SJSA1 (cell line): ENCODE results near the gene ARL1. TPM values are rescaled to one million over a fixed set of nuclear protein-coding genes. Genes with fewer than 3 reads are reported as not detected.
A peak's percentile ranks its signal among the peaks of the same experiment; 100 is the strongest.
"Not testable (repeated sequence)": the region's sequence is repeated elsewhere in the genome, so short reads cannot be mapped to it uniquely, and the experiment has no call there.

Experiments used
- DNase-seq, 2 experiments: peaks; one replicate each; pipeline ENCODE4 v3.0.0-alpha.2; 2015 to 2020; ENCODE audit warnings: low spot score in 2 of 2, low read depth in 1 of 2
- H3K27ac ChIP-seq: fragments of 250-450 bp; sonication (Bioruptor Pico); 2 replicates; pipeline ENCODE4 v1.5.1; 2020; ENCODE audit warnings: mild to moderate bottlenecking, moderate library complexity
- H3K27me3 ChIP-seq: fragments of 250-450 bp; sonication (Bioruptor Pico); replicated peaks from 2 replicates; pipeline ENCODE4 v1.5.1; 2020; ENCODE audit warnings: mild to moderate bottlenecking, moderate library complexity
- H3K36me3 ChIP-seq: fragments of 250-450 bp; sonication (Bioruptor Pico); 2 replicates; pipeline ENCODE4 v1.5.1; 2020; ENCODE audit warnings: mild to moderate bottlenecking
- H3K4me1 ChIP-seq: fragments of 250-450 bp; sonication (Bioruptor Pico); replicated peaks from 2 replicates; pipeline ENCODE4 v1.6.1; 2021; ENCODE audit warnings: mild to moderate bottlenecking
- H3K4me3 ChIP-seq: fragments of 250-450 bp; sonication (Bioruptor Pico); 2 replicates; pipeline ENCODE4 v1.5.1; 2020; ENCODE audit warnings: mild to moderate bottlenecking
- H3K9me3 ChIP-seq: fragments of 250-450 bp; sonication (Bioruptor Pico); replicated peaks from 2 replicates; pipeline ENCODE4 v1.5.1; 2020; ENCODE audit warnings: mild to moderate bottlenecking
- total RNA-seq: library from RNA; depleted of rRNA; stranded (reverse); fragments of >200 nt; shearing (Covaris generic); gene quantifications from 2 replicates; pipeline ENCODE4 v1.2.3, GENCODE V29; 2014; rRNA removed

The ARL1 gene
- total RNA-seq, result 46.6 and 67.4 TPM in 2 replicates

DNA sequence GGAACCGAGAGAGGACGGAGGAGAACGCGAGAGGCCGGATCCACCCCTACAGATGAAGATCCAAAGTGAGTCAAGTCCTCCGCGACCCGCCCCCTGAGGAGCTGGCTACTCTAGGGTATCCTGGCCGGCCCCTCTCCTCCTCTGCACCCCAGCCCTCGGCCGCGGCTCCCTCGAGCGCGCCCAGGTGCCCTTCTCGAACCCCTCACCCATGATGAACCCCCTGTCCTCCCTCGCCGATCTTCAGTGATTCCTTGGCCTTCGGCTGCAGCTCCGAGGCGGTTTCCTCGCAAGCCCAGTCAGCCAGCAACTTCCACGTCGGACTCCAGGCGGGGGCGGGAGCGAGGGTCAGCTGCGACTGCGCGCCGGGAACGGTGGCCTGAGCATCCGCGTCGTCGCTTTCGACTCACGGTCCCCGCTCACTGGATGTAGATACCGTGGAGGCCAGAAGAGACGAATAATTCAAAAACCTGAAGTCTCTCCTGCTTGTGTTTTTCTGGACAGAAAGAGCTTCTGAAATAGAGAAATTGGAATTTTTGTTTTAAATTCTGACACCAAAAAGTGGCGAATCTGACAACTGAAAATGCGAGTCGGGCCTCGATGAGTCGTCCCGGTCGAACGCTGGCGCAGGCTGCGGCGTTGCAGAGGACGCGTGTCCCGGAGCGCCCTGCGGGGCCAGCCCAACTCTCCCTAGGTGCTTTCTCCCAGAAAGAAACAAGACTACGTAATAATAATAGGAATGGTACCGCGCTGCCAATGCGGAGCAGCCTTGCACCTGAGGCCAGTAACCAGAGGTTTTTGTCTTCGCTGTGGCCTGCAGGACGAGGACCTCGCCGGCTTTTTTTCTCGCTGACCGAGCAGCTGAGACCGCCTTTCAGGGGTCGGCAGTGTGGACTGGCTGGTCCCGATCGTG is at the start of gene ARL1:
Gene ARL1 (minus strand): TSS at position 337 of the 910 bp plus-strand sequence. CDS start 127 bp downstream, at position 210.
- peaks cover 6% of the 10 kb centered on the region; the same call in 1 of the 2 replicates for H3K36me3 ChIP-seq
- H3K27me3 ChIP-seq, result no peaks in the 10 kb centered on the region
- peak within 1 kb of the TSS; percentile 98 for H3K27ac ChIP-seq
- H3K9me3 ChIP-seq, result no peaks in the 10 kb centered on the region
- peak within 1 kb of the TSS; percentile 64 for H3K4me3 ChIP-seq
- peak; percentile 82 to 94 for DNase-seq
- H3K4me1 ChIP-seq, result no peaks in the 10 kb centered on the region

DNA sequence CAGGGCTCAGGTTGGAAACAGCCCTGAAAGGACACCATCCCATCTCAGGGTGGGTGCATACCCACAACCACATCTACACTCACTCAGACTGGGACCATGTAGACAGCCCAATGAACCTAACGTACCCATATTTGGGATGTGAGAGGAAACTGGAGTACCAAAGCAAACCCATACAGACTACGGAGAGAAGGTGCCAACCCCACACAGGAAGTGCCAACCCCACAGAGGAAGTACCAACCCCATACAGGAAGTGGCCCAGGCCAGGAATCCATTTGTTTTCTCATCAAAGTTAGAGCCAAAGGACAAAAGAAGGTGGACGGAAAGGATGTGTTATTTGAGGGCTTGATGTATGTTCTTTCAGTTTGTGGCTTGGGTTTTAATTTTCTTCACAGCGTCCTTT is 48.1 kb upstream of the ARL1 start:
- DNase-seq, result no peak
- H3K4me1 ChIP-seq, result 0 out of 2 replicates have a peak, but pooled peaks cover 3% of the 10 kb centered on the region

DNA sequence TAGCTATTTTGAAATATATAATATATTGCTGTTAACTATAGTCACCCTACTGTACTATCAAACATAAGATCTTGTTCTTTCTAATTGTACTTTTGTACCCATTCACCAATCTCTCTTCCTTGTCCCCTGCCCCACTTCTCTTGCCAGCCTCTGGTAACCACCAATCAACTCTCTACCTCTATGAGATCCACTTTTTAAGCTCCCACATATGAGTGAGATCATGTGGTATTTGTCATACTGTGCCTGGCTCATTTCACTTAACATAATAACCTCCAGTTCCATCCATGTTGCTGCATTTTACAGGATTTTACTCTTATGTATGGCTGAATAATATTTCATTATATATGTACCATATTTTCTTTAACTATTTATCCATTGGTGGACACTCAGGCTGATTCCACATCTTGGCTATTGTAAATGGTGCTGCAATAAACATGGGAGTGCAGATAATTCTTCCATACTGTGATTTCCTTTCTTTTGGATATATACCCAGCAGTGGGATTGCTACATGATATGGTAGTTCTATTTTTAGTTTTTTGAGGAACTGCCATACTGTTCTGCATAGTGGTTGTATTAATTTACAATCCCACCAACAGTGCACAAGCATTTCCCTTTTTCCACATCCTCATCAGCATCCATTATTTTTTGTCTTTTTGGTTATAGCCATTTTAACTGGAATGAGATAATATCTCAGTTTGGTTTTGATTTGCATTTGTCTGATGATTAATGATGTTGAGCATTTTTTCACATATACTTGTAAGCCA is 34.1 kb upstream of the ARL1 start:
- H3K9me3 ChIP-seq, result no peaks in the 10 kb centered on the region
- peaks cover 3% of the 10 kb centered on the region; the same call in 1 of the 2 replicates for H3K27me3 ChIP-seq
- no peaks in the 10 kb centered on the region for H3K36me3 ChIP-seq
- no peak overlapping the region for H3K27ac ChIP-seq
- H3K4me3 ChIP-seq, result no peak overlapping the region
- no peak for DNase-seq
- H3K4me1 ChIP-seq, result no peaks in the 10 kb centered on the region

More for the DNA sequence above, 48.1 kb upstream of the ARL1 start:
- H3K27me3 ChIP-seq, result no peaks in the 10 kb centered on the region
- H3K9me3 ChIP-seq, result no peaks in the 10 kb centered on the region
- no peak overlapping the region for H3K27ac ChIP-seq
- no peak overlapping the region for H3K4me3 ChIP-seq
- H3K36me3 ChIP-seq, result no peaks in the 10 kb centered on the region

DNA sequence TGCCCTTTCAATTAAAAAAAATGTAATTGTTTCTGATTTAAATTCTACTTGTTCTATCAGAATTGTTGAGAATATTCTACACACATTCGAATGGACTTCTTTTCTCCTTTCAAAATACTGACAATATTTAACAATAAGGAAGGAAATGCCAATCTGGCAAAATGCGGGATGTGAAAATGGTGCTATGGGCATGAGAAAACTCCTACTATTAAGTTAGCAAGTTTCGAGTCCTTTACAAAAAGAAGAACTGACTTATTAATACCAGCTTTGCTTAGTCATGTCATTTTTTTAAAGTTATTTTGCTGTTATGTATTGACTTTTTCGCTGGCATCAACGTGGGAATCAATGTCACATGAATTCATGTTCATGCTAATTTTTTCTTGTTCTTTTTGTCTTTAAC is 31.7 kb upstream of the ARL1 start:
- no peaks in the 10 kb centered on the region for H3K4me1 ChIP-seq
- no peaks in the 10 kb centered on the region for H3K9me3 ChIP-seq
- no peak for DNase-seq
- peaks cover 3% of the 10 kb centered on the region; the same call in 1 of the 2 replicates for H3K27me3 ChIP-seq
- no peak overlapping the region for H3K27ac ChIP-seq
- no peaks in the 10 kb centered on the region for H3K36me3 ChIP-seq
- no peak overlapping the region for H3K4me3 ChIP-seq

DNA sequence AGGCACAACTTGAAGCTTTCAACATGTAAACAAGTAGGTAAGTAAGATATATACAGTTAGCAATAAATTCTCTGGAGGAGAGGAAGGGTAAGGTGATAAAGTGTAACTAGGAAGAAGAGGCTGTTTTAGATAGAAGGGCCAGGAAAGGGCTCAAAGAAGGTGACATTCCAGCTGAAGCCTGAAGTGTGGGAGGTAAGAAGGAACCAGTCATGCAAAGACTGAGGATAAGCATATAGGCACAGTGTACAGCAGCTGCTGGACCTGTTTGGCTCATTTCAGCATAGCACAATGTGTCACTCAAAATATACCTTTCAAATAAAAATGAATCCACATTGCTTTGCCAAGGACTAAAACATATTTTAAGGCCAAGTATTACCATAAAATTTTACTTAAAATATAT is 28.6 kb upstream of the ARL1 start:
- H3K9me3 ChIP-seq, result no peaks in the 10 kb centered on the region
- peaks cover 3% of the 10 kb centered on the region for H3K27me3 ChIP-seq
- no peaks in the 10 kb centered on the region for H3K4me1 ChIP-seq
- no peak overlapping the region for H3K4me3 ChIP-seq
- no peak overlapping the region for H3K27ac ChIP-seq
- no peak for DNase-seq
- no peaks in the 10 kb centered on the region for H3K36me3 ChIP-seq

DNA sequence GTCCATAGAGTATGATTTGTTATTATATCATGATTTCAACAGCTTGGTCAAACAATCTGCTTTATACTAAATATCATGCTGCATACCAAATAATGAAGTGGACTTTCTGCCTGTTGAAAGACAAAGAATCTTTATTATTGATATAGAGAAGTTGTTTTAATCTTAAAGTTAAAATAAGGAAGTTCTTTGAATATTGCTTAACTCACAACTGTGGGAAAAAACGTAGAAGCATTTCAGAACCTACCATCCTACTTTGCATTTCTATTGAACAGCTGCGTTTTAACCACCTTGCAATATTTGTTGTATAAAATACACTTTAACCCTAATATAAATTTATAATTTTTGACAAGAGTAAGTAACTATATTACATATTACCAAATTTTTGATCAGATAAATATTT is 22.9 kb upstream of the ARL1 start:
- no peaks in the 10 kb centered on the region; the same call in 1 of the 2 replicates for H3K27me3 ChIP-seq
- H3K36me3 ChIP-seq, result no peaks in the 10 kb centered on the region
- no peak overlapping the region for H3K4me3 ChIP-seq
- H3K27ac ChIP-seq, result no peak overlapping the region
- H3K9me3 ChIP-seq, result no peaks in the 10 kb centered on the region
- H3K4me1 ChIP-seq, result no peaks in the 10 kb centered on the region
- DNase-seq, result no peak

DNA sequence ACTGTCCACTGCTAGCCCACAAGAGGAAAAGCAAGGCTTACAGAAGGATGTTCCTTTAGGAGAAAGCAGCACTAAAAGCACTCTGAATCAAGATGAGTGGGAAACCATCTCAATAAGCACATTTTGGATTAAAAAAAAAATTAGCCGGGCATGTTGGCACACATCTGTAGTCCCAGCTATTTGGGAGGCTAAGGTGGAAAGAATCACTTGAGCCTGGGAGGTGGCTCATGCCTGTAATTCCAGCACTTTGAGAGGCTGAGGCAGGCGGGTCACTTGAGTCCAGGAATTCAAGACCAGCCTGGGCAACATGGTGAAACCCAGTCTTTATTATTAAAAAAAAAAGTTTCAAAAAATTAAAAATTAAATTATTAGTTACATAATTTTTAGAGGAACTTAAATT is 17.0 kb upstream of the ARL1 start:
- DNase-seq, result no peak

DNA sequence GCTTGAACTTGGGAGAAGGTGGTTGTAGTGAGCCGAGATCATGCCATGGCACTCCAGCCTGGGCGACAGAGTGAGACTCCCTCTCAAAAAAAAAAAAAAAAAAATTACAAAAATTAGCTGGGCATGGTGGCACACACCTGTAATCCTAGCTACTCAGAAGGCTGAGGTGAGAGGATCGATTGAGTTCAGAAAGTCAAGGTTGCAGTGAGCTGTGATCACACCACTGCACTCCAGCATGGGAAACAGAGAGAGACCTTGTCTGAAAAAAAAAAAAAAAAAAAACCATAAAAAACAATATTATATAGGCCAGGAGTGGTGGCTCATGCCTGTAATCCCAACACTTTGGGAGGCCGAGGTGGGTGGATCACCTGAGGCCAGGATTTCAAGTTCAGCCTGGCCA is 14.5 kb upstream of the ARL1 start:
- H3K27me3 ChIP-seq, H3K4me3 ChIP-seq, H3K36me3 ChIP-seq, DNase-seq, H3K4me1 ChIP-seq, H3K9me3 ChIP-seq, H3K27ac ChIP-seq: not testable (repeated sequence)

More for the DNA sequence above, 17.0 kb upstream of the ARL1 start:
- Histone ChIP-seq H3K36me3 (no peaks in the 10 kb centered on the region), H3K9me3 (no peaks in the 10 kb centered on the region), H3K27me3 (no peaks in the 10 kb centered on the region), H3K4me3 (no peak overlapping the region), H3K4me1 (no peaks in the 10 kb centered on the region), H3K27ac (no peak overlapping the region)

DNA sequence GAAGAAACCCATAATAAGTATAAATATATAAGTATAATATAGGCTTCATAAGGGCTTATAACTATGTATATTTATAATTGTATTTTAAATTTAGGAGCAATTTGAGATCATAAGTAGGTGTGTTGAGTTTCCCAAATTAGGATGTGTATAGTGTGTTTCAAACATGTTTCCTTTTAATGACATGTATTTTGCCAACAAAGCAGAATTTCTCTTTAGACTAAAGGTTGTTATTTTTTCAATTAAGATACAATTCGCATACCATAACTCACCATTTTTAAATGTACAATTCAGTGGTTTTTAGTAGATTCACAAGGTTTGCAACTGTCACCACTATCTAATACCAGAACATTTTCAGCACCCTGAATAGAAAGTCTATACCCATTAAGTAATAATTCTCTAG is 7.7 kb upstream of the ARL1 start:
- no peaks in the 10 kb centered on the region for H3K27me3 ChIP-seq
- no peaks in the 10 kb centered on the region for H3K9me3 ChIP-seq
- H3K4me1 ChIP-seq, result no peaks in the 10 kb centered on the region
- H3K4me3 ChIP-seq, result no peak overlapping the region
- no peak for DNase-seq
- H3K36me3 ChIP-seq, result no peaks in the 10 kb centered on the region
- H3K27ac ChIP-seq, result no peak overlapping the region

DNA sequence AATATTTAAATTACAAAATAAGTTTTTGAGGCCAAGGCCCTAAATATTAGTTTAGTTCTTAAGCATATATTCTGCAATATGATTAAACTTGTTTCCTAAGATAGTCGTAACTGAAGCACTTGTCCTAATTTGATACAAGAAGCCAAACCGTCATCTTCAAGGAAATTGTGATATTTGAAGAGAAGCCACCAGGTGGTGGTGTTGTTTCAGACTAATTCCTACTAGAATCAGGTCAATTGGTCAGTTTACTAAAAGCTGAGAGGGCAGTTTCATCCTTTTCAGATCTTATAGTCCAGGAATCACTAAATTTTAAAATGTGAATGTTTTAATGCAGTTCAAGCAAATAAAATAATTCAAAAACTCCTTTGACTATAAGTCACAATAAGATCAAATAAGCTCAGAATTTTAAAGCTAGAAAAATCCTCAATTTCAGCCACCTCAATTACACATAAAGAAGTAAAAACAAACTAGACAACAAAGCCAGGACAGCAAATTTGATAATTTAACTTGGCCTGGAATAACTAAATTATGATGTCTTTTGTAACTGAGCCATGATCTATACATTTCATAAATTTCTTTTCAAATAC is 7.1 kb upstream of the ARL1 start:
- DNase-seq, result peak in 1 of 2 experiments; percentile 28
- H3K36me3 ChIP-seq, result no peaks in the 10 kb centered on the region
- no peaks in the 10 kb centered on the region for H3K9me3 ChIP-seq

DNA sequence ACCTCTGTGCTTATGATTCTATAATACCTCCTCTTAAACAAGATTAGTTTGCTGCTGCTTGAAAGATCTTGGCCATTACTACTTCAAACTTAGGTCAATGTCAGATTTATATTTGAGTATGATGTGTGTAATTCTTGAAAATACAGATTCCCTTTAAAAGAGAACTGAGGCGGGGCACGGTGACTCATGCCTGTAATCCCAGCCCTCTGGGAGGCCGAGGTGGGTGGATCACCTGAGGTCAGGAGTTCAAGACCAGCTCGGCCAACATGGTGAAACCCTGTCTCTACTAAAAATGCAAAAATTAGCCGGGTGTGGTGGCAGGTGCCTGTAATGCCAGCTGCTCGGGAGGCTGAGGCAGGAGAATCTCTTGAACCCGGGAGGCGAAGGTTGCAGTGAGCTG is 2.6 kb upstream of the ARL1 start:
- not testable (repeated sequence) for H3K27me3 ChIP-seq, H3K9me3 ChIP-seq, H3K4me3 ChIP-seq, H3K4me1 ChIP-seq, H3K36me3 ChIP-seq, H3K27ac ChIP-seq, DNase-seq

More for the DNA sequence above, 7.1 kb upstream of the ARL1 start:
- H3K4me1 ChIP-seq, result no peaks in the 10 kb centered on the region
- H3K27ac ChIP-seq, result no peak overlapping the region
- H3K27me3 ChIP-seq, result no peaks in the 10 kb centered on the region
- H3K4me3 ChIP-seq, result no peak overlapping the region

DNA sequence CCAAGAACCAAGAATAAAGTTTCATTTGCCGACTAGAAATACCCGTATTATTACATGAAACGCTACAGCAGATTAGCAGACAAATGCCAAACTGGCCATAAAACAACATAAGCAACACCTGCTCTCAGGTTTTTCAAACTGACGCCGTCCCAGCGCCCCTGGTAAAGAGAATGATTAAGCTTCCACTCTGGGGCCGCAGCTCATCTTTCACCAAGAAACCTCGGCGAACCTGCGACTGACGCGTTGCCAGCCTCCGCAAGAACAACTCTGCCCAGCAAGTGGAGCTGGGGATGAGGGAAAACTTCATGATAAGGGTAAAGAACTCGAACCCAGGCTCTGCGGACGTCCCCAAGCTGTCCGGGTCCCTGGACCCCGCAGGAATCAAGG is 530 bp downstream of the ARL1 start:
- no peaks in the 10 kb centered on the region for H3K4me1 ChIP-seq
- no peak for DNase-seq

DNA sequence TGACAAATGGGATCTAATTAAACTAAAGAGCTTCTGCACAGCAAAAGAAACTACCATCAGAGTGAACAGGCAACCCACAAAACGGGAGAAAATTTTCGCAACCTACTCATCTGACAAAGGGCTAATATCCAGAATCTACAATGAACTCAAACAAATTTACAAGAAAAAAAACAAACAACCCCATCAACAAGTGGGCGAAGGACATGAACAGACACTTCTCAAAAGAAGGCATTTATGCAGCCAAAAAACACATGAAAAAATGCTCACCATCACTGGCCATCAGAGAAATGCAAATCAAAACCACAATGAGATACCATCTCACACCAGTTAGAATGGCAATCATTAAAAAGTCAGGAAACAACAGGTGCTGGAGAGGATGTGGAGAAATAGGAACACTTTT is 16.4 kb downstream of the ARL1 start:
- not testable (repeated sequence) for H3K9me3 ChIP-seq, H3K4me3 ChIP-seq, H3K27me3 ChIP-seq, H3K4me1 ChIP-seq, DNase-seq, H3K27ac ChIP-seq
- H3K36me3 ChIP-seq, result peaks cover 54% of the 10 kb centered on the region

More for the DNA sequence above, 530 bp downstream of the ARL1 start:
- peak overlapping the region; percentile 64 for H3K4me3 ChIP-seq
- H3K9me3 ChIP-seq, result no peaks in the 10 kb centered on the region
- peaks cover 6% of the 10 kb centered on the region; the same call in 1 of the 2 replicates for H3K36me3 ChIP-seq
- no peaks in the 10 kb centered on the region for H3K27me3 ChIP-seq
- H3K27ac ChIP-seq, result peak overlapping the region; percentile 98
